ENCODE results near the gene TENM3.

DNA sequence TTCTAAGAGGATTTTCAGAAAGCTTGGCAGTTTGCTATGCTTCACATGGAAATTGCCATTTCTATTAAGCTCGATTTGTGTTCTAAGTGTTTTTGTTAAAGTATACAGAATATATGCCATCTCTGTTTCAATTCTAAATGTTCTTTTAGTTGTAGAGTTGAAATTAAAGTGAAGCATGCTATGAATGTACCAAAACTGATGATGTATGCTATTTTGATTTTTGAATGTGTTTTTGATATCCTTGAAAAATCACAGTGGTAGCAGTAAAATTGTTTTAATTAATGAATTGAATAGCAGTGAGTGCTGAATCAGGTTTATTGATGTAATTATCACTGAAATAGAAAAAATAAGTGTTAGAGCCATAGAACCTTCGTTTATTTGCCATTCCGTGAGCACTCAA, 110.9 kb downstream of the TENM3 start:
- no peak for TF ChIP-seq POLR2A (IDR thresholded peaks at IDR 0.05)
- no peak for TF ChIP-seq CTCF (IDR thresholded peaks at IDR 0.05)
